IPS-11a (cell line): ENCODE results near the gene KLF6.

Source experiments
- H3K4me3 ChIP-seq: one replicate; pipeline ENCODE4 v1.5.1; 2013; ENCODE audit warnings: low read depth, low read length, control low read depth

KLF6 gene

DNA sequence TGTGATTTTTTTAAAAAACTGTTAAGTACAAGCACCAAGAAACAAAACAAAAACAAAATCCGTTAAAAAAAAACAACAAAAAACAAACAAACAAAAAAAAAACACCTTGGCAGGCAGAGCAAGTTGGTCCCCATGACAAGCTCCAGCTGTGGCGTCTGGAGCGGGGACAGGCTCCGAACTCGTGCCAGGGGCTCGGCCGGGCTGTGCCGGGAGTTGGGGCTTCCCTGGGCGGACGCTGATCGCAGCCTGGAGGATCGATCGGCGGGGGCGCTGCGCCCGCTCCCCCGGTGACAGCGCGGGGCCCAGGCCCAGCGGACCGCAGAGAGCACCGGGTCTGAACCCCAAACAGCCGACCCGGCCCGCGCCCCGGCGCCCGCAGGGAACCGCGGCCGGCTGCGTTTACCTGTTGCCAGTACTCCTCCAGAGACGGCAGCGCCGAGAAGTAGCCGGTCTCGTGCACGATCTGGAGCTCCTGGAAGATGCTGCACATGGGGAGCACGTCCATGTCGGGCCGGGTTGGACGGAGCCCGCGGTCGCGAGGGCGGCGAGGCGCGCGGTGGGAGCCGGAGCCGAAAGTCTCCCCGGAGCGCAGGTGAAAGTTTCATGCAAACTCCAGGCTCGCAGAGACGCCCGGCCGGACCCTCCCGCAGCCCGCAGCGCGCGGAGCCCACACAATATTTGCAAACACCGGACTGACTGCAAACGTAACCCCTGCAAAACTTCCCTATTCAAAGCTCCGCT is at the start of gene KLF6:
Gene KLF6 (minus strand): TSS at position 700 of the 741 bp plus-strand sequence. CDS start 195 bp downstream, at position 505.
- H3K4me3 ChIP-seq, result peak within 1 kb of the TSS; percentile 71

DNA sequence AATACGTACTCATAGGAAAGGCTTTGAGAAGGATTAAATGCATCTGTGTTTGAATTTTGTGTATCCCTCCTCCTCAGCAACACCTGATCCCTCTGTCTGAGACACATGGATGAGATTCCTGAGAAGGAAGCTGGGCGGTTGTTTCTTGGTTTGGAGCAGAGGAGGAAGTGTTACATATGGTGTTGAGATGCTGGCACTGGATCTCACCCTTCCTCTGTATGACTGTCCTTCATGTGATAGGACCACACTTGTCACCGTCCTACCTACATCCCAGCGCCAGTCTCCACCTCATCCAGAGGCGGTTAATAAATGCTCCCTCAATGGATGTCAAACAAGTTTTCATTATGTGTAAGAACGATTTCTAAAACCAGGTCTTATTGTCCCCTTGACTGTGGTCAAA is 49.4 kb upstream of the KLF6 start:
- no peak overlapping the region for H3K4me3 ChIP-seq

DNA sequence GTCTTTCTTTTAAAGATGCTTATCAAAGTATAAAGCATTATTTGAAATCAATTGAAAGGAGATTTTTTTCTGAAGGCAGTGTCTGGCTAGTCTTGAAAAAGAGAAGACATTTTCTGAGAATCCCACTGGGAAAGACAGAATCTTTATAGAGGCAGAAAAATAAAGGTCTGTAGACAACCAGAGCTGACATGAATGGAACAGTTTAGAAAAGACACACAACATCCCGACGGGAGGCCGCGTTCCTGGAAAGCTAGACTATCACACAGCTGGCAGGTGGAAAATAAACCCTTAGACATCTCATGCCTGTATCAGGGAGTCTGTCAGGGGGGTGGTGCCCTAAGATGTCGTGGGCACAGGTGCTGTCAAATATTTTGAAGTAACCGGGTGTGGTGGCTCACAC is 48.0 kb upstream of the KLF6 start:
- H3K4me3 ChIP-seq, result no peak overlapping the region

DNA sequence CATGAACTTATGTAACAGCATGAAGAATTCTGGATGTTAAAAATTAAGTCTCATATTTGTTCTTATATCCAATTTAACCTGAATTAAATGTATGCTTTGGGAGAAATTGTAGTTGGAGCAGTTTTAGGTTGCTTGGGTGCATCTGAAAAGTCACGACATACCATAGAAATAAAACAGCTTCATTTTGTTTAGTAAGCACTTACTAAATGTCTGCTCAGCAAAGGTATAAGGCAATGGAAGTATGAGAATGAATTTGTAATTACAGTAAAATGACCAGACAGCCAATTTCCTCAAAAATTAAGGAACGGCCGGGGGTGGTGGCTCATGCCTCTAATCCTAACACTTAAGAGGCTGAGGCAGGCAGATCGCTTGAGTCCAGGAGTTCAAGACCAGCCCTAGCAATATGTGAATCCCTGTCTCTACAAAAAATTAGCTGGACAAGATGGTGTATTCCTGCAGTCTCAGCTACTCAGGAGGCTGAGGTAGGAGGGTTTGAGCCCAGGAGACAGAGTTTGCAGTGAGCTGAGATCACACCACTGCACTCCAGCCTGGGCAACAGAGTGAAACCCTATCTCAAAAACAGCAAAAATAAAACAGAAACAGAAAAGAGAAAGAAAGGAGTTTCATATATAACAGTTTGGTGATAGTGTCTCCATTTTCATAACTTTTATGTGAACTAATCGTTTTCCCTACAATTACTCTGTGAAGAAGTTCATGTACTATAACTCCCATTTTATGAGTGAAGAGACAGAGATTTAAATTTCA is 47.2 kb upstream of the KLF6 start:
- no peak overlapping the region for H3K4me3 ChIP-seq

DNA sequence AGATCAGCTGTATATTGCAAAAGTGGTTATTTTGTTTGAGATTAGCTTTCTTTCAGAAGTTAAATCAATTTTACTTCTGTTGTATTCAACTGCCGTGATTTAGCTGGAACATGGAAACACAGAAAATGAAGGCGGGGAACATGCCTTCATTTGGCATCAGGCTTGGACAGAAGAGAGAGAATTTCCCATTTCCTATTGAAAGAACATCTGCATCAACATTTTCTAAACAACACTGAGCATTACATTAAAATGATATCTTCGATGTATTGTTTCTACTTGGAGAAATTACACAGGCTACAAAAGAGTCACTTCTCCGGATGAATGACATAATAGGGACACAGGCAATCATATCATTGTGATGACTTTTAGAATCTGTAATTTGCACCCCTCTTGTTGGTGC is 46.6 kb upstream of the KLF6 start:
- H3K4me3 ChIP-seq, result no peak overlapping the region

DNA sequence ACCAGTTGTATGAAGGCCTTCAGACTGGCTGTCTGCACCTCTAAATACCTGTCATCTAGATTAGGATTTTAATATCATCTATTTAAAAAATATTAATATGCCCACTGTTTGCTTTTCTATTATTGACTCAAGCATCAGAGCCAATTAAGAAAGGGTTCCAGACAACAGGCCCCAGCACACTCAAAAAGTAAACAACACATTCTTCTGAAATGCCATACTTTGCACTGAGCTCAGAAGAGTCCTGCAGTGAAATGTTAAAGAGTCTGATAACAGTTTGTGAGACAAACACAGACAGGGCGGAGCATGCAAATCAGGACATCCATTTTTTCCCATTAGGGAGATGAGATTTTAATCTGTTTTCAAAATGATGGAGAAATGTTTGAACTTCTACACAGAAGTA is 45.9 kb upstream of the KLF6 start:
- H3K4me3 ChIP-seq, result no peak overlapping the region

GRCh38 chr10:3829156-3830050 is 44.4 kb upstream of the KLF6 start:
- H3K4me3 ChIP-seq, result no peak overlapping the region

DNA sequence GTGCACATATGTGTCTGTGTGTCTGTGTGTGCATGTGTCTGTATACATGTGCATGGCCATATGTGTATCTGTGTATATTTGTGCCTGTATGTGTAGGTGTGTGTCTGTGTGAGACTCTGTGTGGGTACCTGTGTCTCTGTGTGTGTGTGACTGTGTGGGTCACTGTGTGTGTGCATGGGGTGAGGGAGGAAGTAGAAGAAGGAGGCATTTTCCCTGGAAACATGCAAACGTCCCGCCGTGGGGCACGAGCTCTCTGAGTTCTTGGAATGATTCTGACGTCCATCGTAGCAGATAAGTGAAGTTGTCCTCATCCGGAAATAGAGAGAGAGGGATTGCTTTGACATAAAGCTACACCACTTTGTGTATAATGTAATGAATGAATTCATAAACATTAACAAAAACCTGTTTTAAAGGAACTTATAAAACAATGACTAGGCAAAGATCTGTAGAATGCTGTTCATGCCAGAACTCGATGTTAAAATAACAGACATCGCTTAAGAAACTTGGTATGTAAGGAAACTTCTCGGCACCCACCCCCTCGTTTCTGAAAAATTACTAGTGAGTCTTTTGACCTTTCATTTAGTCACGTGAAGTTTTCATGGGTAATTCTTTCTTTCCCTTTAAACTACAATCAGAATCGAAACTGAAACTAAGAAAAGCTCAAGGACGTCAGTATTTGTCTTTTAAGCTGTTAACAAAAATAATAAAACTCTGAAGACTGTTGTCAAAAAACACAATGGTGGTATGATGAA is 43.6 kb upstream of the KLF6 start:
- H3K4me3 ChIP-seq, result no peak overlapping the region

DNA sequence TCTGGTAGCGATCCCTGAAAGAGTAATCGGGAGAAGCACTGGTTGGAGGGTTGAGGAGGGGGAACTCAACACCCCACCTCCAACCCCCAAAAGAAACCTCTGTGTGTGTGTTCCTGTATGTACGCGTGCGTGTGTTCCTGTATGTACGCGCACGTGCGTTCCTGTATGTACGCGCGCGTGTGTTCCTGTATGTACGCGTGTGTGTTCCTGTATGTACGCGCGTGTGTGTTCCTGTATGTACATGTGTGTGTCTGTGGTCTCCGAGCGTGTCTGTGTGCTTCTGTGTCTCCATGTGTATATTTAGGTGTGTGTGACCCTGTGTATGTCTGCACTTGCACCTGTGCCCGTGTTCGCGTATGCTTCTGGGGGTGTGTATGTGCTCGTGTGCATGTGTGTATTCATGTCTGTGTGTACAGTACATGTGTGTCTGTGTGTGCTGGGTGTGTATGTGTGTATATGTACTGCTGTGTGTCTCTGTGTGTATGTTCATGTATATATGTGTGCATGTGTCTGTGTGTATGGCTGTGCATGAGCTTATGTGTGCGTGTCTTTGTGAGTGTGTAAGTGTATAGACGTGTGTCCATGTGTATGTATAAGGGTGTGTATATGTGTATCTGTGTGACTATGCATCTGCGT is 42.9 kb upstream of the KLF6 start:
- no peak overlapping the region for H3K4me3 ChIP-seq

- H3K4me3 ChIP-seq, result no peak overlapping the region
Observed at GRCh38 chr10:3827266-3827665, 42.3 kb upstream of the KLF6 start.

GRCh38 chr10:3825862-3826351 is 40.9 kb upstream of the KLF6 start:
- no peak overlapping the region for H3K4me3 ChIP-seq

- no peak overlapping the region for H3K4me3 ChIP-seq
Observed at GRCh38 chr10:3825244-3825643, 40.2 kb upstream of the KLF6 start.

DNA sequence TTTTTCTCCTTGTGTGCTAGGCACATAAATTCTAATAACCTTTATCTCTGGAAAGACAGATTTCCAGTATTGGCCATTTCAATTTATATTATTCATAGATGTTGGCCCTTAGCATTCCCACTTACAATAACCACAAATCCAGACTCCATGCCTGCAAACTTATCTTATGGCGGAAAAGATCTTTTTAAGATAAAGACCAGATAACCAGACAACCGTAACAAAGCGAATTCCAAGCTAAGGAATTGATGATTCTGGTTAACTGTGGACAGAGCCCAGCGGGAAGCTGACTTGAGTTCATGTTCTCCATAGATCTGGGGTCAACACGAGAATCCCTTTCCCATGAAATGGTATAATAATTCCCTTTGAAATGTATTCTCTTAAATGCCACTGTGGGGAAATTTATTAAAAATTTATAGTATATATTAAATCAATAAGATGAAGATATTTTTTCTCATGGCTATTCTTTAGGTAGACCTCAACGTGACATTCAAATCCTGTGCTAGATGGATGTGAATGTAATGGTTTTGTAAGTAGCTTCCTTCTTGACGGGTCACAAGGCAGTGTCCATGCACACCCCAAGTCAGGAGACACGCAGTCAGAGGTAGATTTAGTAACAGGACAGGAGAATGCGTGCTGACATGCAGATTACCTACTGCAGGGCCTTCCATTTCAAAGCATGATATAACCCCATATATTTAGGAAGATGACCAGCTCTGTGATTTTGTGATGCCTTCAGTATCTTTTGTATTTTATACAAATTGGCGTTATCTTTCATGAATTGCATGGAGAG is 37.7 kb upstream of the KLF6 start:
- no peak overlapping the region for H3K4me3 ChIP-seq

DNA sequence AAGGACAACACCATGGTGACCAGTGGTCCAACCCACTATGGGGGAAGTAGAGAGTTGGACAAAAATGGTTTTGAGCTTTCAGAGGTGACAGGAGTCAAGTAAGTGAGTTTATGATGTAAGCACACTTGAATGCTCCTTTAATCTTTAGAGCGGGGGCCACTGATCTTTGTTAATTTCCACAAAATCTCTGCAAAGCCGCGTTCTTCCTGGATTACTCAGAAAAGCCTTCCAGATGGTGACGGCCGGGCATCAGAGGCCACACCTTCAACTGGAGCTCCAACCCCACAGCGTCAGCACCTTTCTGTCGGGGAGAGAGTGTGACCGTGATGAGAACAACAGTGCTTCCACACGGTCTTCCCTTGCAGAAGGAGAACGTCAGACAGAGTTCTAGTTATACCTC is 35.2 kb upstream of the KLF6 start:
- no peak overlapping the region for H3K4me3 ChIP-seq

- no peak overlapping the region for H3K4me3 ChIP-seq
Observed at GRCh38 chr10:3816995-3817394, 32.0 kb upstream of the KLF6 start.

DNA sequence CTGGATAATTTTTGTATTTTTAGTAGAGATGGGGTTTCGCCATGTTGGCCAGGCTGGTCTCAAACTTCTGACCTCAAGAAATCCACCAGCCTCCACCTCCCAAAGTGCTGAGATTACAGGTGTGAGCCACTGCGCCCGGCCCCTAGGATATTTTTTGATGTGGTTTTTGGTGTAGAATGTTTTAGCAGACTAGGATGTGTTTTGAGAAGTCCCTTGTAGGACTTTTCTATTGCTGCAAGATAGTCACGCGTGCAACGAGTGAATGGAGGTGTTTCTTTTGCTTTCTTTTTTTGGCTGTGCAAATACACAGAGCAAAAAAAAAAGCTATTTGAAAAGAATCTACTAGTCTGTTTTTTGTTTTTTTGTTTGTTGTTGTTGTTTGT is 29.8 kb upstream of the KLF6 start:
- no peak overlapping the region for H3K4me3 ChIP-seq

GRCh38 chr10:3813986-3814837 is 29.2 kb upstream of the KLF6 start:
- no peak overlapping the region for H3K4me3 ChIP-seq

- no peak overlapping the region for H3K4me3 ChIP-seq
Observed at GRCh38 chr10:3813267-3813666, 28.3 kb upstream of the KLF6 start.
